K562 (cell line): ENCODE results near the gene DENND4C. TPM values are rescaled to one million over a fixed set of nuclear protein-coding genes. Genes with fewer than 3 reads are reported as not detected.

Experiments used
- CCNT2 ChIP-seq: IDR thresholded peaks from 2 replicates; pipeline ENCODE4 v1.6.1; 2011; ENCODE audit warnings: borderline replicate concordance, low read depth, mild to moderate bottlenecking, moderate library complexity, mixed read lengths, low read length; ENCODE audit not compliant: insufficient read length; ENCODE audit errors: extremely low read depth
- CHCHD3 ChIP-seq: fragments of 250-450 bp; sonication (Bioruptor Pico); IDR thresholded peaks from 2 replicates; pipeline ENCODE4 v2.1.2; 2022; ENCODE audit warnings: mild to moderate bottlenecking
- FIP1L1 ChIP-seq: fragments of 200-400 bp; formaldehyde crosslinking; IDR thresholded peaks from 2 replicates; pipeline ENCODE4 v1.6.1; 2018; ENCODE audit warnings: mild to moderate bottlenecking, low read depth, low read length; ENCODE audit not compliant: poor library complexity, severe bottlenecking
- GABPB1 ChIP-seq: sonication (generic); formaldehyde crosslinking; IDR thresholded peaks from 2 replicates; pipeline ENCODE4 v1.8.0; 2022; ENCODE audit warnings: mild to moderate bottlenecking, missing genetic modification reagents
- HNRNPK ChIP-seq: fragments of 200-400 bp; formaldehyde crosslinking; IDR thresholded peaks from one replicate; pipeline ENCODE4 v1.6.1; 2018; ENCODE audit warnings: mild to moderate bottlenecking, low read depth, low read length; ENCODE audit not compliant: poor library complexity, severe bottlenecking
- HNRNPLL ChIP-seq: fragments of 200-400 bp; formaldehyde crosslinking; IDR thresholded peaks from 2 replicates; pipeline ENCODE4 v1.6.1; 2017; ENCODE audit warnings: low read length, low read depth, mild to moderate bottlenecking; ENCODE audit not compliant: poor library complexity, severe bottlenecking
- MAZ ChIP-seq, 2 experiments: fragments of 450-650 bp in 1 of 2; sonication (generic) in 1 of 2; formaldehyde crosslinking; IDR thresholded peaks in 1 of 2; conservative IDR thresholded peaks in 1 of 2; 2 replicates each; pipeline versions ENCODE4 v1.4.0 to v1.5.0; 2020; ENCODE audit warnings: mild to moderate bottlenecking in 1 of 2, missing genetic modification reagents in 1 of 2
- PRMT5 ChIP-seq: sonication (generic); formaldehyde crosslinking; IDR thresholded peaks from 2 replicates; pipeline ENCODE4 v1.5.0; 2020; ENCODE audit warnings: missing genetic modification reagents
- RNF2 ChIP-seq: sonication (generic); IDR thresholded peaks from 2 replicates; pipeline ENCODE4 v1.6.1; 2016
- TAF1 ChIP-seq: IDR thresholded peaks from 2 replicates; pipeline ENCODE4 v1.6.1; 2011; ENCODE audit warnings: mild to moderate bottlenecking, low read length, moderate library complexity; ENCODE audit not compliant: insufficient read depth, control insufficient read depth, severe bottlenecking; ENCODE audit errors: extremely low read depth
- TEAD1 ChIP-seq, 2 experiments: fragments of 450-650 bp in 1 of 2; sonication (generic) in 1 of 2; formaldehyde crosslinking; IDR thresholded peaks; 2 replicates each; pipeline versions ENCODE4 v1.4.0 to v1.8.0; 2020 to 2022; ENCODE audit warnings: mild to moderate bottlenecking in 2 of 2, missing genetic modification reagents in 1 of 2
- ZNF717 ChIP-seq: fragments of 250-450 bp; sonication (Bioruptor Pico); IDR thresholded peaks from 2 replicates; pipeline ENCODE4 v1.5.0; 2021
- polyA plus RNA-seq, 8 experiments: library from polyadenylated mRNA; depleted of rRNA in 4 of 8; stranded (reverse) in 5 of 8; unstranded in 3 of 8; fragments of >200 nt; fragmentation: Nextera tagmentation in 2 of 8; fragmentation: Illumina TruSeq in 1 of 8; extraction: Ambion mirVana in 2 of 8; extraction: Trizol in 1 of 8; gene quantifications; 2 replicates each; pipeline versions ENCODE4 v1.2.1 to v1.2.3, GENCODE V29; 2011 to 2014; ENCODE audit warnings: inconsistent platforms in 1 of 8, missing spikeins in 1 of 8
- total RNA-seq, 7 experiments: library from RNA; depleted of rRNA in 6 of 7; stranded (reverse); fragments of >200 nt in 6 of 7; fragmentation: Illumina TruSeq in 2 of 7; extraction: Trizol in 2 of 7; gene quantifications; 2 replicates each; pipeline versions ENCODE4 v1.2.1 to v1.2.3, GENCODE V29; 2011 to 2021; ENCODE audit warnings: low replicate concordance in 1 of 7

Gene DENND4C
- total and polyA plus RNA-seq, 9 of the 15 experiments (the other 6 are each of a cell fraction or from before 2014, with no cell fraction given) = 4.8 to 31.8 (median 13.9) TPM

- TF ChIP-seq TEAD1 (CRISPR knock-in tag; IDR thresholded peaks at IDR 0.05) (peak in 1 of 2 experiments; percentile 51; a peak in 1 of 4 replicates), HNRNPK (no peak), FIP1L1 (peak; percentile 61), ZNF717 (CRISPR knock-in tag) (no peak), RNF2 (peak; percentile 32; the same call in 1 of the 2 replicates), PRMT5 (CRISPR knock-in tag) (no peak), CCNT2 (peak; percentile 53), CHCHD3 (CRISPR knock-in tag) (no peak), HNRNPLL (peak; percentile 88), TAF1 (peak; percentile 72), GABPB1 (CRISPR knock-in tag) (peak; percentile 59; the same call in 1 of the 2 replicates), MAZ (CRISPR knock-in tag; conservative IDR thresholded peaks at IDR 0.05 in 1 of 2, IDR thresholded peaks at IDR 0.05 in 1 of 2) (peak; percentile 62 to 86)
- TF ChIP-seq, all 486 proteins: peak for 86
Measured at GRCh38 chr9:19230355-19231125, at the start of gene DENND4C (continued).
